Measurements from ENCODE around the gene MEGF10. TPM values are rescaled to one million over a fixed set of nuclear protein-coding genes. Genes with fewer than 3 reads are reported as not detected.

The MEGF10 gene
- polyA plus RNA-seq, 1 donor from 2014 or later = 0.05 TPM

DNA sequence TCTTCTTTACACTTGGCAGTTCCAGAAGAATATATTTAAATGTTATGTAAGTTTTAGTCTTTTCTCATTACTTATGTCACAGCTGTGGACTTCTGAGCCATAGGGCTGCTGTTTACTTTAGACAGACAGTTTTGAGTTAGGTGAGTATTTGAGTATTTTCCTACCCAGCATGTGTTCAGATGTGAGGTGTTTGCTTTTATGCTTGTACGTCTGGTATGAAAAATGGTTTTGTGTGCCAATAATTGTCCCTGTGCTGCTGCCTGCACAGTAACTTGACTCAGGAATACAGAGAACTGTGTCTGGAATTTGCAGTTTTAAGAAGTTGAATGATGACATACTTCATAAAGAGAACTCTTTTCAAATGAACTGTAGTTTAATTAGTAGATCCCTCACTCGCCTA lies 20.8 kb downstream of the MEGF10 start:
- Histone ChIP-seq H3F3A (ENCODE audit: insufficient read depth, low read length, poor library complexity, severe bottlenecking) (no peaks in the 10 kb centered on the region), H3K9me2 (ENCODE audit: insufficient read depth, low read length) (no peaks in the 10 kb centered on the region), H3K79me2 (replicated peaks; ENCODE audit: insufficient read depth, low read length) (no peaks in the 10 kb centered on the region), H3K4me2 (ENCODE audit: low read length) (no peak overlapping the region), H4K20me1 (ENCODE audit: insufficient read depth) (no peaks in the 10 kb centered on the region), H3K9me3 (ENCODE audit: low read length) (no peaks in the 10 kb centered on the region), H3K36me3 (ENCODE audit: insufficient read depth, low read length) (no peaks in the 10 kb centered on the region), H3K4me3 (ENCODE audit: low read length) (no peak overlapping the region), H3K9ac (ENCODE audit: low read length) (no peak overlapping the region), H3K27ac (ENCODE audit: low read length) (no peak overlapping the region), H3K27me3 (ENCODE audit: insufficient read depth, low read depth, low read length) (no peaks in the 10 kb centered on the region), H2AFZ (ENCODE audit: low read depth, low read length) (no peak overlapping the region)
- TF ChIP-seq, protein P1, sequence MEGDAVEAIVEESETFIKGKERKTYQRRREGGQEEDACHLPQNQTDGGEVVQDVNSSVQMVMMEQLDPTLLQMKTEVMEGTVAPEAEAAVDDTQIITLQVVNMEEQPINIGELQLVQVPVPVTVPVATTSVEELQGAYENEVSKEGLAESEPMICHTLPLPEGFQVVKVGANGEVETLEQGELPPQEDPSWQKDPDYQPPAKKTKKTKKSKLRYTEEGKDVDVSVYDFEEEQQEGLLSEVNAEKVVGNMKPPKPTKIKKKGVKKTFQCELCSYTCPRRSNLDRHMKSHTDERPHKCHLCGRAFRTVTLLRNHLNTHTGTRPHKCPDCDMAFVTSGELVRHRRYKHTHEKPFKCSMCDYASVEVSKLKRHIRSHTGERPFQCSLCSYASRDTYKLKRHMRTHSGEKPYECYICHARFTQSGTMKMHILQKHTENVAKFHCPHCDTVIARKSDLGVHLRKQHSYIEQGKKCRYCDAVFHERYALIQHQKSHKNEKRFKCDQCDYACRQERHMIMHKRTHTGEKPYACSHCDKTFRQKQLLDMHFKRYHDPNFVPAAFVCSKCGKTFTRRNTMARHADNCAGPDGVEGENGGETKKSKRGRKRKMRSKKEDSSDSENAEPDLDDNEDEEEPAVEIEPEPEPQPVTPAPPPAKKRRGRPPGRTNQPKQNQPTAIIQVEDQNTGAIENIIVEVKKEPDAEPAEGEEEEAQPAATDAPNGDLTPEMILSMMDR (IDR thresholded peaks at IDR 0.05; ENCODE audit: poor library complexity, severe bottlenecking) = no peak
- no peak for TF ChIP-seq SMC3 (conservative IDR thresholded peaks at IDR 0.05; ENCODE audit: poor library complexity)
- no peak for TF ChIP-seq EP300 (conservative IDR thresholded peaks at IDR 0.05; ENCODE audit: poor library complexity, severe bottlenecking)
- no peak for TF ChIP-seq POLR2AphosphoS5 (IDR thresholded peaks at IDR 0.05)
- TF ChIP-seq TAF1 (IDR thresholded peaks at IDR 0.05; ENCODE audit: low read depth) = no peak
- TF ChIP-seq, protein P2, sequence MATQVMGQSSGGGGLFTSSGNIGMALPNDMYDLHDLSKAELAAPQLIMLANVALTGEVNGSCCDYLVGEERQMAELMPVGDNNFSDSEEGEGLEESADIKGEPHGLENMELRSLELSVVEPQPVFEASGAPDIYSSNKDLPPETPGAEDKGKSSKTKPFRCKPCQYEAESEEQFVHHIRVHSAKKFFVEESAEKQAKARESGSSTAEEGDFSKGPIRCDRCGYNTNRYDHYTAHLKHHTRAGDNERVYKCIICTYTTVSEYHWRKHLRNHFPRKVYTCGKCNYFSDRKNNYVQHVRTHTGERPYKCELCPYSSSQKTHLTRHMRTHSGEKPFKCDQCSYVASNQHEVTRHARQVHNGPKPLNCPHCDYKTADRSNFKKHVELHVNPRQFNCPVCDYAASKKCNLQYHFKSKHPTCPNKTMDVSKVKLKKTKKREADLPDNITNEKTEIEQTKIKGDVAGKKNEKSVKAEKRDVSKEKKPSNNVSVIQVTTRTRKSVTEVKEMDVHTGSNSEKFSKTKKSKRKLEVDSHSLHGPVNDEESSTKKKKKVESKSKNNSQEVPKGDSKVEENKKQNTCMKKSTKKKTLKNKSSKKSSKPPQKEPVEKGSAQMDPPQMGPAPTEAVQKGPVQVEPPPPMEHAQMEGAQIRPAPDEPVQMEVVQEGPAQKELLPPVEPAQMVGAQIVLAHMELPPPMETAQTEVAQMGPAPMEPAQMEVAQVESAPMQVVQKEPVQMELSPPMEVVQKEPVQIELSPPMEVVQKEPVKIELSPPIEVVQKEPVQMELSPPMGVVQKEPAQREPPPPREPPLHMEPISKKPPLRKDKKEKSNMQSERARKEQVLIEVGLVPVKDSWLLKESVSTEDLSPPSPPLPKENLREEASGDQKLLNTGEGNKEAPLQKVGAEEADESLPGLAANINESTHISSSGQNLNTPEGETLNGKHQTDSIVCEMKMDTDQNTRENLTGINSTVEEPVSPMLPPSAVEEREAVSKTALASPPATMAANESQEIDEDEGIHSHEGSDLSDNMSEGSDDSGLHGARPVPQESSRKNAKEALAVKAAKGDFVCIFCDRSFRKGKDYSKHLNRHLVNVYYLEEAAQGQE (IDR thresholded peaks at IDR 0.05; ENCODE audit: borderline replicate concordance) = no peak
- TF ChIP-seq RAD21 (conservative IDR thresholded peaks at IDR 0.05) = no peak
- TF ChIP-seq EZH2 (IDR thresholded peaks at IDR 0.05; ENCODE audit: borderline replicate concordance, insufficient read depth, low read length, poor library complexity, severe bottlenecking) = no peak
- TF ChIP-seq MXI1 (conservative IDR thresholded peaks at IDR 0.05; ENCODE audit: poor library complexity, severe bottlenecking) = no peak

DNA sequence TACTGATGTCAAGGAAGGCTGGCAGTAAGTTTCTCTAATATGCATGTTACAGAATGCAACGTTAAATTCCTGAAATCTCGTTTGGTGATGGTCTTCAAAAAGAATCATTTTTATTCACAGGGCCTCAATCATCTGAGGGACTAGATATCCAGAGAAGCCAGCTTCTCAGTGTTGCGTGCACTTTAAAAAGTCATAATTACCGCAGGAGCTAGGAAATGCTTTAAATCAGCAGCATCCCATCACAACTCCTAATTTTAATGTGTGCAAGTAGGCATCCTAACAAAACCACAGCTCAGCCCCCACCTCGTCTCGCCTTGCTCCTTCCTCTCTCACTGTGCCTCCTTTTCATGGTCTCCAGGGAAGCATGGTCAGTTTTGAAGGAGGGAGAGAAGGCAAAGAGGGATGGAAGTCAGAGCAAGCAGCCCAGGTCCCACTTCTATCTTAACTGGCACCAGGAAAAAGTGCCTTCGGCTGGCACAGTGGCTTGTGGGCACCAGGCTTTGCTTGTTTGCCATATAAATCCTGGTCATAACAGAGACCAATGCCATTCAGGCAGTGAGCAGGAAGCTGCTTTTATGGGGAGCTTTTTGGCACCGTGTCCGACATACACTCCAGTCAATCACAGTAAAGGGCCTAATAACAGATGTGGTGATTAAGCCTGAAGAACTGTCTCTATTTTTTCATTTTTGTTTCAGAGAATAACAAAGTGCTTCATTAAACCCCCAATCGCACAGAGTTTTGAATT lies 21.4 kb downstream of the MEGF10 start:
- H3K27me3 ChIP-seq (ENCODE audit: insufficient read depth, low read depth, low read length) = no peaks in the 10 kb centered on the region
- no peaks in the 10 kb centered on the region for H3K9me2 ChIP-seq (ENCODE audit: insufficient read depth, low read length)
- no peak overlapping the region for H2AFZ ChIP-seq (ENCODE audit: low read depth, low read length)
- TF ChIP-seq POLR2AphosphoS5 (IDR thresholded peaks at IDR 0.05) = no peak
- TF ChIP-seq, protein P1 (IDR thresholded peaks at IDR 0.05; ENCODE audit: poor library complexity, severe bottlenecking) = no peak
- TF ChIP-seq TAF1 (IDR thresholded peaks at IDR 0.05; ENCODE audit: low read depth) = no peak
- H3K9ac ChIP-seq (ENCODE audit: low read length) = no peak overlapping the region
- H3K9me3 ChIP-seq (ENCODE audit: low read length) = no peaks in the 10 kb centered on the region
- H4K20me1 ChIP-seq (ENCODE audit: insufficient read depth) = no peaks in the 10 kb centered on the region
- H3K4me3 ChIP-seq (ENCODE audit: low read length) = no peak overlapping the region
- H3K27ac ChIP-seq (ENCODE audit: low read length) = no peak overlapping the region
- no peak overlapping the region for H3K4me2 ChIP-seq (ENCODE audit: low read length)
- H3F3A ChIP-seq (ENCODE audit: insufficient read depth, low read length, poor library complexity, severe bottlenecking) = no peaks in the 10 kb centered on the region
- no peaks in the 10 kb centered on the region for H3K36me3 ChIP-seq (ENCODE audit: insufficient read depth, low read length)
- H3K79me2 ChIP-seq (replicated peaks; ENCODE audit: insufficient read depth, low read length) = no peaks in the 10 kb centered on the region

Data from neural cell (in vitro differentiated cells).